NCI-H774 (cell line): ENCODE measurements around the gene CFAP20.

Experiments used
- DNase-seq: peaks from one replicate; lab custom pipeline; 2025; lab: John Stamatoyannopoulos, UW

Gene CFAP20

GRCh38 chr16:58129097-58129936, at the start of gene CFAP20:
TSS of gene CFAP20 (minus strand) at chr16:58129381. CDS start at chr16:58129115, 266 bp downstream.
- peak; percentile 99 for DNase-seq

- no peak for DNase-seq
Observed at GRCh38 chr16:58177353-58177710, 48.2 kb upstream of the CFAP20 start.

- DNase-seq = no peak
Observed at GRCh38 chr16:58176608-58177352, 47.6 kb upstream of the CFAP20 start.

- DNase-seq = no peak
Observed at GRCh38 chr16:58170223-58170622, 41.0 kb upstream of the CFAP20 start.

DNA sequence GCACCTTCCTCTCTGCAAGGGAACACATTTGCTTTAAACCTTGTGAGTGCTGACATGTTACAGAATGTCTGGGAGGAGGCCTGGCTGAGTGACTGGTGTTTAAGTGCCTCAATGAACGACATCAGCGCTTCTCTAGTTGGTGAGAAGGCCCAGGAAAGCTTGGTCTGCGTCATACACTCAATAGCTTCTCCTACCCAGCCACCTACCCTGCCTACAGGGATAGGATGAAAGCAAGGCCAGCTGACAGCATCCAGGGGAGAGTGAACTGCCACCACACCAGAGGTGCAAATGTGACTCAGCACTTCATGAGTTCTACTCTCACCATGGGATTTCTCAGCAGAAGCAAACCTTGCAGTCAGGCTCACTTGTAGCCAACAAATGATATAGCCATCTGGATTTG, 31.7 kb upstream of the CFAP20 start:
- no peak for DNase-seq

DNA sequence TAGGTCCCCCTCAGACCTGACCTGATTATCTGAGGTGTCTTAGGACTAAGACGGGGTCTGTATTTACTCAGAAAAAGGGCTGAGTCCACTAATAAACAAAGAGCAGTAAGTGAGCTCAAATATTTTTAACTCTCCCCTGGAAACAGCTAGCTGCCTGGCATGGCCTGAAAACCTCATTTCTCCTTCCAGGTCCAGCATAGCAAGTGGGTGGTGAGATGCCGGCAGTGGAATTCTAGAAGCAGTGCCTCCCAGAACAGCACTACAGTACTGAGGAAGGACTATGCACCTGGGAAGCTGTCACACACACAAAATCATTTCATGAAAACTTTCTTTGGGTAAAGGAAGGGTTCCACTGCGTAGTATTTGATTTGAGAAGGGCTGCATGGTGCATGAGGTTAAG, 29.5 kb upstream of the CFAP20 start:
- DNase-seq = no peak

- DNase-seq = no peak
Observed at GRCh38 chr16:58157951-58158540, 28.9 kb upstream of the CFAP20 start.

DNA sequence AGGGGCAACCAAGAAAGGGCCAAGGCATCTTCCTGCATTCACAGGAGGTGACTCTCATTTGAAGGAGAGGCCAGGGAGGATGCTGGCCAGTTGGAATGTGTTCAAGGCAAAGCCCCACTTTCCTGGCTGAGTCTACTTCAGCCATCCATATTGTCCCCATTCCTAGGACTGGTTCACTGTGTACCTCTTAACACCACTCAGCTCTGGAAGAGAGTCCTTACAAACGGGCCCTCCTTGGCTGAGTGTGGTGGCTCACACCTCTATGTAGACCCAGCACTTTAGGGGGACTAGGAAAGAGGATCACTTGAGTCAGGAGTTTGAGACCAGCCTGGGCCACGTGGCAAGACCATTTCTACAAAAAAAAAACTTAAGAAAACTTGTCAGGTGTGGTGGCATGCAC, 28.1 kb upstream of the CFAP20 start:
- no peak for DNase-seq

GRCh38 chr16:58155839-58156238, 26.7 kb upstream of the CFAP20 start:
- no peak for DNase-seq

DNA sequence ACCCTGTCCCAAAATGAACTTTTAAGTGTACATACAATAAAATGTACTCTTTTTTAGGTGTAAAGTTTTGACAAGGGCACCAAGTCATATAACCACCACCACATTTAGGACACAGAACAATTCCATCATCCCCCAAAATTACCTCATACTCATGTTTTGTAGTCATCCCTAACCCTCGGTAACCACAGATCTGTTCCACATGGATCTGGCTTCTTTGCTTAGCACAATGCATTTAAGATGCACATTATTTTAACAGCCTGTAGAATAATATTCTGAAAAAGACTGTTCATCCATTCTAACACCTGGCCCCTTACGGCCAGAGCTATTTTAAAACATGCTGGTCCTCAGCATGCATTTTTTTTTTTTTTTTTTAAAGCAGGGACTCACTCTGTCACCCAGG, 25.2 kb upstream of the CFAP20 start:
- DNase-seq = no peak

- DNase-seq = no peak
Observed at GRCh38 chr16:58152246-58152868, 23.2 kb upstream of the CFAP20 start.

GRCh38 chr16:58148526-58148925, 19.3 kb upstream of the CFAP20 start:
- DNase-seq = no peak

- no peak for DNase-seq
Observed at GRCh38 chr16:58148099-58148498, 18.9 kb upstream of the CFAP20 start.

DNA sequence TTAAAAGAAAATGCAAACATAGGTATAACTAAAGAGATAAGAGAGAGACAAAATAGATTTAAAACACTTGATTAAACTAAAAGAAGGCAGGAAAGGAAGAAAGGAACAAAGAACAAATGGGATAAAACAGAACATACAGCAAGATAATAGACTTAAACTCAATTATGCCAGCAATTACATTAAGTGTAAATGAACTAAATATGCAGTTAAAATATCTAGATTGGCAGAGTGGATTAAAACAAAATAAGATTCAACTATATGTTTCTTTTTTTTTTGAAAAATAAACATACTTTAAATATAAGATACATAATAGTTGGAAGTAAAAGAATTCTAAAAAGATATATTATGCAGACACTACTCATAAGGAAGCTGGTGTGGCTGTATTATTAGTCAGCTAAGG, 9.7 kb upstream of the CFAP20 start:
- DNase-seq = no peak

GRCh38 chr16:58137581-58137980, 8.4 kb upstream of the CFAP20 start:
- DNase-seq = no peak

GRCh38 chr16:58128711-58129096, 477 bp downstream of the CFAP20 start:
- no peak for DNase-seq

GRCh38 chr16:58128181-58128631, 975 bp downstream of the CFAP20 start:
- no peak for DNase-seq

GRCh38 chr16:58127634-58128033, 1.5 kb downstream of the CFAP20 start:
- no peak for DNase-seq

DNA sequence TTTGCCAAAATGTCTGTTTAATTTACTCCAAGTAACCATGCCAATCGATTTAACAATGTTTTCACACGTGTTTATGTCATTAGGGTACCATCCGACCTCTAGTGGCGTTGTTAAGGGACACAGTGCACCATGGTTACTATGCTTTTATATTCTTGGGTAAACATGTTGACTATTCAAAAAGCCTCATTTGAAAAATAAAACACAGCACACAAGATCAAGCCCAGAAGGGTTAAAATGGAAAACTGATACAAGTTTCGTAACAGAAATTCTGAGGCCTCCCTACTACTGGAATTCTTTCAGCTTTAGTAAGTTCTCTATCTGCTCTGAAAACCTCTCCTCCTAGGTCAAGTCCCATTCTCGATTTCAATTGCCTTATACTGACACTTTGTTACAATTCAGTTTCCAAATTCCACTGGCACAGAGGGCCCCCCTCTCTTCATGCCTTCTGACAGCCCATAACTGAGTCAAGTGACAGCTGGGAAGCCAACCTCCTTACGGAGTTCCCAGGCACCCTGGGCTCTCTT, 2.1 kb downstream of the CFAP20 start:
- peak; percentile 53 for DNase-seq

DNA sequence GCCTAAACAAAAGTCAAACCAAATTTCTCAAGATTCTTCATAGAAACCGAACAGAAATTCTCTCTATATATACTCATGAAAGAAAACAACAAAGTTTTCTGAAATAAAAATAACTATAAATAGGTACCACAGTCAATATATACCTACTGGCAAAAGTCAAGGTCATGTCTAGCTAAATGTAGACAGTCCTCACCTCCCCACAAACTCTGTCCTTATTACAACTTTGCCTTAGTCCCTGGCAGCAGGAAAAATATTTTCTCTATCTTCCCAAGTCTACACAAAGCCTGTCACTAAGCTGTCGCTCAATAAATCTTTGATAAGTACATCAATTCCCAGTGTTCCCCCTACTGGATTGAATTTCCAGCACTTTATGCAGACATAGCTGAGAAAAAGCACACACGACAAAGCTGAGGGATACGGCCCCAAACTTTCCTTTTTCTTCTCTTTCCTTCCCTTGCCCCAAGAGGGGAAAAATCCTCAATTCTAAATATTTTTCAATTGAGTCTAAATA, 2.7 kb downstream of the CFAP20 start:
- DNase-seq = no peak

DNA sequence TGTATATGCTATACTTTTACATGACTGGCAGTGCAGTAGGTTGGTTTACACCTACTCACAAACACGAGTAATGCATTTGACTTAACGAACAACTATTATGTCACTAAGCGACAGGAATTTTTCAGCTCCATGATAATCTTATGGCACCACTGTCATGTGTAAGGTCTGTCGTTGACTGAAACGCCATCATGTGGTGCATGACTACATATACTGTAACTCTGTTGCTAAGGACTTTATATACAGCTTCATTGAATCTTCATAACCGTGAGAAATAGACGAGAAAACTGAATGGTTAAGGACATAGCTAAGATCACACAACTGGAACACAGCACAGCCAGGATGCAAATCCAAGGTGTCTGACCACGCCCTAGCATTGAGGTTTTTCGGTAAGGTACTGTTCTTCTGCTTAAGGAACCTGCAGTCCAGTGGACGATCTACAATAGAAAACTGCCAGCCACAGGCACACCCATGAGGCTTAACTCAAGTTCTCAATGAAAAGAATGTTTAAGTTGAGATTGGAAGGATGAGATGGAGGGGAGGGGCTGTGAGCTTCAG, 3.3 kb downstream of the CFAP20 start:
- DNase-seq = no peak

DNA sequence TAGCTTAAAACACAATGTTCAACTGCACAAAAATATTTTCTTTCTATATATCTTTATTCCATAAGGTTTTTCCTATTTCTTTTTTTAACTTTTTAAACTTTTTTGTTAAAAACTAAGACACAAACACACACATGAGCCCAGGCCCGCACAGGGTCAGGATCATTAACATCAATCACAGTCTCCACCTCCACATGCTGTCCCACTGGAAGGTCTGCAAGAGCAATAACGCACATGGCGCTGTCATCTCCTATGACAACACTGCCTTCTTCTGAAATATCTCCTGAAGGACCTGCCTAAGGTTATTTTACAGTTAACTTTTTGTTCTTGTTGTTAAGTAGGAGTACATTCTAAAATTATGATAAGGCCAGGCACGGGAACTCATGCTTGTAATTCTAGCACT, 4.1 kb downstream of the CFAP20 start:
- DNase-seq = no peak
